OCI-LY3 (cell line): ENCODE measurements around the gene OXNAD1.

Source experiments
- EZH2phosphoT487 ChIP-seq: fragments of 200-600 bp; shearing (Covaris generic); IDR thresholded peaks from 2 replicates; pipeline ENCODE4 v1.6.1; 2018; ENCODE audit warnings: antibody characterized with exemption, mixed run types, low read depth
- TF ChIP-seq, protein P1 (sequence below): fragments of 200-600, 300-600 bp; sonication (generic); IDR thresholded peaks from 2 replicates; pipeline ENCODE4 v1.5.1; 2014; ENCODE audit warnings: antibody characterized with exemption, low read length, low read depth

DNA sequence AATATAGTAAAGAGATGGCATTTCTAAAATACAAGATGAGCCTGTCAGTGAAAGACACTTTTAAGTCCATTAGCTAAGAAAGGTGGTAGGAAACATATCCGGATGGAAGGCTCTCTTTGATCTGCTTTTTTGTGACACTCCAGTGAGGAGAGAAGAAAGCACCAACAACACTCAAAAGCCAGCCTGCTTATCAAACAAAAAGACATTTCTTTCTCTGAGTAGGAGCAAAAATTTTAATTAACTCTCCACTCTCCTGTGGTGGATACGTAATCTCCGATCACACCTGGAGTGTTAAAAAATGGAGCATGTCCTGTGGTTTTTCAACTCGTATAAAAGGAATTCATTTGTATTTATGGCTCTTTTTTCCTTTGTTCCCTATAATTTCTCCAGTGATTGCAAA lies 65.3 kb downstream of the OXNAD1 start:
- no peak for TF ChIP-seq EZH2phosphoT487
- TF ChIP-seq, protein P1, sequence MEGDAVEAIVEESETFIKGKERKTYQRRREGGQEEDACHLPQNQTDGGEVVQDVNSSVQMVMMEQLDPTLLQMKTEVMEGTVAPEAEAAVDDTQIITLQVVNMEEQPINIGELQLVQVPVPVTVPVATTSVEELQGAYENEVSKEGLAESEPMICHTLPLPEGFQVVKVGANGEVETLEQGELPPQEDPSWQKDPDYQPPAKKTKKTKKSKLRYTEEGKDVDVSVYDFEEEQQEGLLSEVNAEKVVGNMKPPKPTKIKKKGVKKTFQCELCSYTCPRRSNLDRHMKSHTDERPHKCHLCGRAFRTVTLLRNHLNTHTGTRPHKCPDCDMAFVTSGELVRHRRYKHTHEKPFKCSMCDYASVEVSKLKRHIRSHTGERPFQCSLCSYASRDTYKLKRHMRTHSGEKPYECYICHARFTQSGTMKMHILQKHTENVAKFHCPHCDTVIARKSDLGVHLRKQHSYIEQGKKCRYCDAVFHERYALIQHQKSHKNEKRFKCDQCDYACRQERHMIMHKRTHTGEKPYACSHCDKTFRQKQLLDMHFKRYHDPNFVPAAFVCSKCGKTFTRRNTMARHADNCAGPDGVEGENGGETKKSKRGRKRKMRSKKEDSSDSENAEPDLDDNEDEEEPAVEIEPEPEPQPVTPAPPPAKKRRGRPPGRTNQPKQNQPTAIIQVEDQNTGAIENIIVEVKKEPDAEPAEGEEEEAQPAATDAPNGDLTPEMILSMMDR = no peak
